Loucy (cell line): ENCODE measurements around the gene BANP.

ENCODE experiments used
- H2AFZ ChIP-seq: fragments of 200-600 bp; sonication (generic); 2 replicates; pipeline ENCODE4 v1.6.0; 2016; ENCODE audit warnings: antibody characterized with exemption, mild to moderate bottlenecking, low read length, moderate library complexity
- H3F3A ChIP-seq: fragments of 200-600 bp; 2 replicates; pipeline ENCODE4 v1.6.0; 2016; ENCODE audit warnings: antibody characterized with exemption, low read depth, mild to moderate bottlenecking
- H3K27me3 ChIP-seq: fragments of 200-600 bp; sonication (generic); 2 replicates; pipeline ENCODE4 v1.6.1; 2014; ENCODE audit warnings: low read length, mild to moderate bottlenecking; ENCODE audit not compliant: insufficient read depth, poor library complexity, severe bottlenecking
- H3K36me3 ChIP-seq: fragments of 200-600 bp; sonication (generic); 2 replicates; pipeline ENCODE4 v1.6.1; 2016; ENCODE audit warnings: low read length; ENCODE audit not compliant: insufficient read depth
- H3K4me1 ChIP-seq: fragments of 200-600 bp; sonication (generic); 2 replicates; pipeline ENCODE4 v1.5.1; 2014; ENCODE audit warnings: low read length, mild to moderate bottlenecking; ENCODE audit not compliant: insufficient read depth, poor library complexity, severe bottlenecking
- H3K4me2 ChIP-seq: fragments of 200-600 bp; sonication (generic); 2 replicates; pipeline ENCODE4 v1.6.0; 2014; ENCODE audit warnings: antibody characterized with exemption, low read length, low read depth, mild to moderate bottlenecking; ENCODE audit not compliant: poor library complexity, severe bottlenecking
- H3K4me3 ChIP-seq: fragments of 200-600 bp; sonication (generic); 2 replicates; pipeline ENCODE4 v1.5.1; 2014; ENCODE audit warnings: low read length, mild to moderate bottlenecking, mixed read lengths; ENCODE audit not compliant: poor library complexity, severe bottlenecking
- H3K79me2 ChIP-seq: fragments of 200-600 bp; sonication (generic); 2 replicates; pipeline ENCODE4 v1.6.1; 2014; ENCODE audit warnings: low read length; ENCODE audit not compliant: insufficient read depth
- H3K9ac ChIP-seq: fragments of 200-600 bp; sonication (generic); 2 replicates; pipeline ENCODE4 v1.6.0; 2014; ENCODE audit warnings: mild to moderate bottlenecking, low read depth, low read length, moderate library complexity; ENCODE audit not compliant: poor library complexity, severe bottlenecking
- H3K9me2 ChIP-seq: fragments of 200-600 bp; sonication (generic); replicated peaks from 2 replicates; pipeline ENCODE4 v1.6.1; 2016; ENCODE audit warnings: low read depth, low read length, mixed read lengths
- H3K9me3 ChIP-seq: fragments of 200-600 bp; sonication (generic); 2 replicates; pipeline ENCODE4 v1.6.1; 2014; ENCODE audit warnings: mild to moderate bottlenecking, antibody characterized with exemption, low read length, low read depth; ENCODE audit not compliant: insufficient read depth
- H4K20me1 ChIP-seq: fragments of 200-600 bp; sonication (generic); 2 replicates; pipeline ENCODE4 v1.6.0; 2014; ENCODE audit warnings: antibody characterized with exemption, low read length, mild to moderate bottlenecking; ENCODE audit not compliant: insufficient read depth, poor library complexity, severe bottlenecking
- CTCF ChIP-seq: fragments of 200-600 bp; sonication (generic); conservative IDR thresholded peaks from 2 replicates; pipeline ENCODE4 v1.5.1; 2014; ENCODE audit warnings: mild to moderate bottlenecking, antibody characterized with exemption, low read length
- EZH2phosphoT487 ChIP-seq: fragments of 200-600 bp; IDR thresholded peaks from 2 replicates; pipeline ENCODE4 v1.6.1; 2018; ENCODE audit warnings: antibody characterized with exemption, mild to moderate bottlenecking, moderate library complexity, borderline replicate concordance

BANP gene

GRCh38 chr16:87922250-87922871 is 28.9 kb upstream of the BANP start:
- Histone ChIP-seq H3K27me3 (no peaks in the 10 kb centered on the region), H3F3A (no peaks in the 10 kb centered on the region), H3K9ac (no peak overlapping the region), H3K4me1 (no peaks in the 10 kb centered on the region), H3K36me3 (no peaks in the 10 kb centered on the region), H3K9me2 (no peaks in the 10 kb centered on the region), H3K4me3 (no peak overlapping the region), H4K20me1 (no peaks in the 10 kb centered on the region), H3K4me2 (no peak overlapping the region), H3K9me3 (no peaks in the 10 kb centered on the region), H2AFZ (no peak overlapping the region), H3K79me2 (no peaks in the 10 kb centered on the region)
- no peak for TF ChIP-seq CTCF
- TF ChIP-seq EZH2phosphoT487: no peak

GRCh38 chr16:87924041-87924810 is 27.0 kb upstream of the BANP start:
- Histone ChIP-seq H3K79me2 (no peaks in the 10 kb centered on the region), H3K9me2 (no peaks in the 10 kb centered on the region), H3K9ac (no peak overlapping the region), H4K20me1 (no peaks in the 10 kb centered on the region), H2AFZ (no peak overlapping the region), H3K9me3 (no peaks in the 10 kb centered on the region), H3K4me3 (no peak overlapping the region), H3K36me3 (no peaks in the 10 kb centered on the region), H3K4me1 (no peaks in the 10 kb centered on the region), H3F3A (no peaks in the 10 kb centered on the region), H3K4me2 (no peak overlapping the region), H3K27me3 (no peaks in the 10 kb centered on the region)
- no peak for TF ChIP-seq EZH2phosphoT487
- no peak for TF ChIP-seq CTCF

GRCh38 chr16:87924811-87925670 is 26.2 kb upstream of the BANP start:
- H3K9me2 ChIP-seq: no peaks in the 10 kb centered on the region
- H3K9me3 ChIP-seq: no peaks in the 10 kb centered on the region
- no peaks in the 10 kb centered on the region for H3K79me2 ChIP-seq
- H3K4me3 ChIP-seq: no peak overlapping the region
- no peaks in the 10 kb centered on the region for H4K20me1 ChIP-seq
- no peaks in the 10 kb centered on the region for H3K36me3 ChIP-seq
- no peaks in the 10 kb centered on the region for H3F3A ChIP-seq
- H3K4me1 ChIP-seq: no peaks in the 10 kb centered on the region
- H3K9ac ChIP-seq: no peak overlapping the region
- no peak overlapping the region for H3K4me2 ChIP-seq
- TF ChIP-seq EZH2phosphoT487 (no peak), CTCF (no peak)
- no peaks in the 10 kb centered on the region for H3K27me3 ChIP-seq
- H2AFZ ChIP-seq: no peak overlapping the region
